B cell (primary cell): ENCODE data around the gene ATP10A. TPM values are rescaled to one million over a fixed set of nuclear protein-coding genes. Genes with fewer than 3 reads are reported as not detected.

Experiments
- ATAC-seq: fragments of 200-7000 bp; cut with Tn5 transposase; one replicate; pipeline ENCODE4 v1.10.0; 2021; ENCODE audit warnings: low read depth, mild to moderate bottlenecking, moderate number of reproducible peaks, moderate library complexity
- CTCF ChIA-PET: fragments of 350-600 bp; sonication (Branson Sonifier 250); formaldehyde crosslinking; loops from one replicate; lab custom pipeline; 2021; ENCODE audit warnings: antibody characterized with exemption, inconsistent platforms; lab: Charles Lee
- POLR2A ChIA-PET: fragments of 350-600 bp; sonication (Branson Sonifier 250); formaldehyde crosslinking; loops from one replicate; lab custom pipeline; 2021; ENCODE audit warnings: antibody characterized with exemption; lab: Charles Lee
- DNase-seq: peaks from one replicate; pipeline ENCODE4 v3.0.0; 2013
- H2AFZ ChIP-seq: 2 replicates; pipeline ENCODE4 v1.6.1; 2012; ENCODE audit warnings: mild to moderate bottlenecking, low read depth, low read length; ENCODE audit not compliant: insufficient read depth, poor library complexity, severe bottlenecking
- H3K27ac ChIP-seq, 2 donors: 1 replicate in 1 of 2; 2 replicates in 1 of 2; pipeline ENCODE4 v1.5.1; 2012 to 2013; ENCODE audit warnings: low read length in 2 of 2, mild to moderate bottlenecking in 2 of 2, moderate library complexity in 1 of 2
- H3K27me3 ChIP-seq, 4 experiments: fragments of 200-600 bp in 1 of 4; sonication (generic) in 1 of 4; replicated peaks in 1 of 4; 1 replicate in 2 of 4; 2 replicates in 2 of 4; pipeline versions ENCODE4 v1.6.1 to v1.7.0; 2013 to 2016; ENCODE audit warnings: low read length in 3 of 4, mild to moderate bottlenecking in 2 of 4, mixed read lengths in 1 of 4, moderate library complexity in 1 of 4; ENCODE audit not compliant: insufficient read depth in 4 of 4, control insufficient read depth in 3 of 4; ENCODE audit errors: control extremely low read depth in 1 of 4
- H3K36me3 ChIP-seq, 2 experiments: replicated peaks in 1 of 2; 1 replicate in 1 of 2; 2 replicates in 1 of 2; pipeline versions ENCODE4 v1.6.1 to v1.7.1; 2013; ENCODE audit warnings: low read length in 1 of 2; ENCODE audit not compliant: insufficient read depth in 2 of 2, control insufficient read depth in 1 of 2; ENCODE audit errors: control extremely low read depth in 1 of 2, extremely low read depth in 1 of 2
- H3K4me1 ChIP-seq, 2 donors: fragments of 200-600 bp in 1 of 2; sonication (generic) in 1 of 2; 1 replicate in 1 of 2; 2 replicates in 1 of 2; pipeline versions ENCODE4 v1.5.1 to v1.6.1; 2013 to 2017; ENCODE audit warnings: low read length in 2 of 2; ENCODE audit not compliant: control insufficient read depth in 2 of 2, insufficient read depth in 2 of 2
- H3K4me2 ChIP-seq: replicated peaks from 2 replicates; pipeline ENCODE3; 2012; ENCODE audit warnings: mild to moderate bottlenecking, low read depth, low read length; ENCODE audit not compliant: poor library complexity, severe bottlenecking
- H3K4me3 ChIP-seq, 5 experiments: fragments of 200-600 bp in 1 of 5; sonication (generic) in 1 of 5; 1 replicate in 3 of 5; 2 replicates in 2 of 5; pipeline versions ENCODE4 v1.5.1 to v1.7.0; 2011 to 2016; ENCODE audit warnings: low read length in 4 of 5, mild to moderate bottlenecking in 4 of 5, low read depth in 2 of 5, control low read depth in 1 of 5, moderate library complexity in 1 of 5; ENCODE audit not compliant: insufficient read depth in 1 of 5; ENCODE audit errors: control extremely low read depth in 1 of 5, extremely low read depth in 1 of 5
- H3K79me2 ChIP-seq: fragments of 200-600 bp; sonication (generic); one replicate; pipeline ENCODE4 v1.6.0; 2016; ENCODE audit warnings: low read length; ENCODE audit not compliant: control insufficient read depth, insufficient read depth
- H3K9ac ChIP-seq: fragments of 200-600 bp; sonication (generic); 2 replicates; pipeline ENCODE4 v1.6.1; 2017; ENCODE audit warnings: mild to moderate bottlenecking, low read length, moderate library complexity
- H3K9me3 ChIP-seq, 3 donors: one replicate each; pipeline versions ENCODE4 v1.6.1 to v1.7.1; 2013; ENCODE audit warnings: low read length in 2 of 3; ENCODE audit not compliant: control insufficient read depth in 2 of 3, insufficient read depth in 1 of 3; ENCODE audit errors: control extremely low read depth in 1 of 3
- H4K20me1 ChIP-seq: 2 replicates; pipeline ENCODE4 v1.6.0; 2012; ENCODE audit warnings: mild to moderate bottlenecking, low read length; ENCODE audit not compliant: insufficient read depth, control insufficient read depth, poor library complexity, severe bottlenecking
- H3K27ac Mint-ChIP-seq: one replicate; pipeline ENCODE4 v1.8.0; 2021; ENCODE audit warnings: mixed read lengths
- H3K27me3 Mint-ChIP-seq: one replicate; pipeline ENCODE4 v1.8.0; 2021; ENCODE audit warnings: mixed read lengths
- H3K4me1 Mint-ChIP-seq: one replicate; pipeline ENCODE4 v1.8.0; 2021; ENCODE audit warnings: mixed read lengths
- H3K4me3 Mint-ChIP-seq: one replicate; pipeline ENCODE4 v1.8.0; 2021; ENCODE audit warnings: mixed read lengths
- H3K9me3 Mint-ChIP-seq: one replicate; pipeline ENCODE4 v1.8.0; 2022; ENCODE audit warnings: mixed read lengths; ENCODE audit not compliant: insufficient read depth
- EZH2 ChIP-seq: IDR thresholded peaks from 2 replicates; pipeline ENCODE4 v1.6.1; 2012; ENCODE audit warnings: borderline replicate concordance, low read depth, mild to moderate bottlenecking, moderate library complexity, low read length; ENCODE audit not compliant: insufficient read depth, poor library complexity, severe bottlenecking
- WGBS: methylation state at CpG from one replicate; pipeline ENCODE4 v1.1.5; 2013; ENCODE audit warnings: missing lambda C conversion rate; ENCODE audit not compliant: insufficient coverage; 5-methylcytosine and 5-hydroxymethylcytosine counted together
- intact Hi-C: fragments of 100-400 bp; cut with micrococcal nuclease; formaldehyde crosslinking; loops from one replicate; pipeline ENCODE4 v1.10.0; 2022
- polyA plus RNA-seq: library from polyadenylated mRNA; depleted of rRNA; stranded (reverse); fragments of >200 nt; gene quantifications from 2 replicates; pipeline ENCODE4 v1.2.3, GENCODE V29; 2012
- total RNA-seq, 2 donors: library from RNA; stranded (reverse); fragments of 120-200 nt in 1 of 2; gene quantifications; 1 replicate in 1 of 2; 2 replicates in 1 of 2; pipeline versions ENCODE4 v1.2.3 to v1.2.4, GENCODE V29; 2013 to 2022
- TF ChIP-seq, protein P1 (sequence below): fragments of 200-600 bp; IDR thresholded peaks from one replicate; pipeline ENCODE4 v1.8.0; 2022; ENCODE audit warnings: antibody characterized with exemption, mild to moderate bottlenecking

The ATP10A gene
- total and polyA plus RNA-seq, 2 donors (not counting 1 experiment from before 2014, with no cell fraction given): 0.21 to 0.22 TPM

DNA sequence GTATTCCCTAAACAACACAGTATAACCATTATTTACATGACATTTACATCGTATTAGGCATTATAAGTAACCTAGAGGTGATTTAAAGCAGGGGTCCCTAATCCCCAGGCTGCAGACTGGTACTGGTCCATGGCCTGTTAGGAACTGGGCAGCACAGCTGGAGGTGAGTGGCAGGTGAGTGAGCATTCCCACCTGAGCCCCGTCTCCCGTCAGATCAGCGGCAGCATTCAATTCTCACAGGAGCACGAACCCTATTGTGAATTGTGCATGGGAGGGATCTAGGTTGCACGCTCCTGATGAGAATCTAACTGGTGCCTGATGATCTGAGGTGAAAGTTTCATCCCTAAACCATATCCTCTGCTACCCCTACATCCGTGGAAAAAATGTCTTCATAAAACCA lies 138.2 kb downstream of the ATP10A start:
- Histone ChIP-seq H2AFZ (no peak overlapping the region), H3K4me3 (no peak overlapping the region), H3K79me2 (no peaks in the 10 kb centered on the region), H4K20me1 (no peaks in the 10 kb centered on the region), H3K27ac (no peak overlapping the region), H3K4me1 (no peaks in the 10 kb centered on the region), H3K9ac (no peak overlapping the region), H3K27me3 (peaks cover 0 to 3% (median 0%) of the 10 kb centered on the region in 4 experiments), H3K36me3 (no peaks in the 10 kb centered on the region), H3K4me2 (no peak overlapping the region), H3K9me3 (no peaks in the 10 kb centered on the region)
- H3K27ac Mint-ChIP-seq: no peak overlapping the region
- H3K4me3 Mint-ChIP-seq: no peak overlapping the region
- no peak for TF ChIP-seq EZH2
- TF ChIP-seq, protein P1, sequence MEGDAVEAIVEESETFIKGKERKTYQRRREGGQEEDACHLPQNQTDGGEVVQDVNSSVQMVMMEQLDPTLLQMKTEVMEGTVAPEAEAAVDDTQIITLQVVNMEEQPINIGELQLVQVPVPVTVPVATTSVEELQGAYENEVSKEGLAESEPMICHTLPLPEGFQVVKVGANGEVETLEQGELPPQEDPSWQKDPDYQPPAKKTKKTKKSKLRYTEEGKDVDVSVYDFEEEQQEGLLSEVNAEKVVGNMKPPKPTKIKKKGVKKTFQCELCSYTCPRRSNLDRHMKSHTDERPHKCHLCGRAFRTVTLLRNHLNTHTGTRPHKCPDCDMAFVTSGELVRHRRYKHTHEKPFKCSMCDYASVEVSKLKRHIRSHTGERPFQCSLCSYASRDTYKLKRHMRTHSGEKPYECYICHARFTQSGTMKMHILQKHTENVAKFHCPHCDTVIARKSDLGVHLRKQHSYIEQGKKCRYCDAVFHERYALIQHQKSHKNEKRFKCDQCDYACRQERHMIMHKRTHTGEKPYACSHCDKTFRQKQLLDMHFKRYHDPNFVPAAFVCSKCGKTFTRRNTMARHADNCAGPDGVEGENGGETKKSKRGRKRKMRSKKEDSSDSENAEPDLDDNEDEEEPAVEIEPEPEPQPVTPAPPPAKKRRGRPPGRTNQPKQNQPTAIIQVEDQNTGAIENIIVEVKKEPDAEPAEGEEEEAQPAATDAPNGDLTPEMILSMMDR: no peak
- no peaks in the 10 kb centered on the region for H3K4me1 Mint-ChIP-seq
- ATAC-seq (no peak), DNase-seq (no peak)
- intact Hi-C loops: no loop called here
- peaks cover 13% of the 10 kb centered on the region for H3K27me3 Mint-ChIP-seq
- ChIA-PET CTCF (no interaction called here), POLR2A (no interaction called here)
- no peaks in the 10 kb centered on the region for H3K9me3 Mint-ChIP-seq
- WGBS: no CpG with 5 or more reads among the region's 7 CpGs

DNA sequence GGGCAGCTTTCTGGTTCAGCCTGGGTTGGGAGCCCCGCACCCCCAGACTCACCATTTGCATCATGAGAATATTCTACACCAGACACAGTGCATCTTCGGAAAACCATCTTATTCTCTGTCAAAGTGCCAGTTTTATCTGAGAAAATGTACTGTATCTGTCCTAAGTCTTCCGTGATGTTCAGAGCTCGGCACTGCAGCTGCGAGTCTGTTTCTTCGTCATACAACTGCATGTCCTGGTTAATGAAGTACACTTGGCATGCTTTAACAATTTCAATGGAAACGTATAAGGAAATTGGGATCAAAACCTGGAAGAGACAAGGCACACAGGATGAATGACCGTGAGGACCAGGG lies 141.5 kb downstream of the ATP10A start:
- Mint-ChIP-seq H3K4me3 (no peak overlapping the region), H3K27ac (no peak overlapping the region), H3K4me1 (peaks cover 10% of the 10 kb centered on the region), H3K9me3 (no peaks in the 10 kb centered on the region), H3K27me3 (peaks cover 13% of the 10 kb centered on the region)
- no peak overlapping the region for H3K9ac ChIP-seq
- peaks cover 0 to 11% (median 0%) of the 10 kb centered on the region in 4 experiments for H3K27me3 ChIP-seq
- H3K9me3 ChIP-seq: peaks cover 0 to 2% (median 0%) of the 10 kb centered on the region in 3 donors
- H3K27ac ChIP-seq: no peak overlapping the region
- no peak overlapping the region for H2AFZ ChIP-seq
- no peak overlapping the region for H3K4me2 ChIP-seq
- TF ChIP-seq, protein P1: no peak
- TF ChIP-seq EZH2: no peak
- intact Hi-C loops: no loop called here
- no peaks in the 10 kb centered on the region for H3K36me3 ChIP-seq
- WGBS: 92% methylated on average over 6 of the region's 8 CpGs
- H4K20me1 ChIP-seq: no peaks in the 10 kb centered on the region
- no peak for ATAC-seq
- peaks cover 9 to 10% of the 10 kb centered on the region in 2 donors for H3K4me1 ChIP-seq
- CTCF ChIA-PET: no interaction called here
- DNase-seq: no peak
- H3K4me3 ChIP-seq: no peak overlapping the region
- POLR2A ChIA-PET: no interaction called here
- no peaks in the 10 kb centered on the region for H3K79me2 ChIP-seq
